VCaP (cell line): ENCODE measurements around the gene MANEAL.
A peak's percentile ranks its signal among the peaks of the same experiment; 100 is the strongest.

Experiments used
- H3K27ac ChIP-seq: fragments of 450-650 bp; 2 replicates; pipeline ENCODE4 v1.5.1; 2017
- CTCF ChIP-seq: fragments of 450-650 bp; conservative IDR thresholded peaks from 2 replicates; pipeline ENCODE4 v1.5.1; 2017; ENCODE audit warnings: mild to moderate bottlenecking, moderate library complexity

MANEAL gene

GRCh38 chr1:37764888-37765441 is 28.7 kb upstream of the MANEAL start, which contains the start of gene EPHA10:
EPHA10 (minus strand) TSS chr1:37765120; CDS start chr1:37765066, 54 bp downstream.
- no peak for TF ChIP-seq CTCF
- peak within 1 kb of the TSS; percentile 44; the same call in 1 of the 2 replicates for H3K27ac ChIP-seq

GRCh38 chr1:37765916-37766664 is 27.6 kb upstream of the MANEAL start:
- peak; percentile 34 for TF ChIP-seq CTCF
- peak overlapping the region; percentile 44; the same call in 1 of the 2 replicates for H3K27ac ChIP-seq

- H3K27ac ChIP-seq: no peak overlapping the region
- no peak for TF ChIP-seq CTCF
Measured at GRCh38 chr1:37767488-37767887, 26.2 kb upstream of the MANEAL start.

GRCh38 chr1:37771440-37771839 is 22.2 kb upstream of the MANEAL start:
- peak overlapping the region; percentile 62 for H3K27ac ChIP-seq

- no peak overlapping the region for H3K27ac ChIP-seq
- no peak for TF ChIP-seq CTCF
Measured at GRCh38 chr1:37776946-37777516, 16.6 kb upstream of the MANEAL start.

- TF ChIP-seq CTCF: no peak
Measured at GRCh38 chr1:37778654-37779053, 15.0 kb upstream of the MANEAL start.

GRCh38 chr1:37782491-37782890 is 11.2 kb upstream of the MANEAL start:
- TF ChIP-seq CTCF: no peak
- no peak overlapping the region for H3K27ac ChIP-seq

More at GRCh38 chr1:37778654-37779053, 15.0 kb upstream of the MANEAL start:
- H3K27ac ChIP-seq: no peak overlapping the region
